Measurements from ENCODE around the gene MRPS16. TPM values are rescaled to one million over a fixed set of nuclear protein-coding genes. Genes with fewer than 3 reads are reported as not detected.

MRPS16 gene
- total RNA-seq (2014; rRNA removed; shearing (Covaris generic)): 57.2 and 57.8 TPM in 2 replicates
- polyA plus RNA-seq (2016; fragmentation: Nextera tagmentation; extraction: Ambion mirVana): 109 and 110 TPM in 2 replicates

DNA sequence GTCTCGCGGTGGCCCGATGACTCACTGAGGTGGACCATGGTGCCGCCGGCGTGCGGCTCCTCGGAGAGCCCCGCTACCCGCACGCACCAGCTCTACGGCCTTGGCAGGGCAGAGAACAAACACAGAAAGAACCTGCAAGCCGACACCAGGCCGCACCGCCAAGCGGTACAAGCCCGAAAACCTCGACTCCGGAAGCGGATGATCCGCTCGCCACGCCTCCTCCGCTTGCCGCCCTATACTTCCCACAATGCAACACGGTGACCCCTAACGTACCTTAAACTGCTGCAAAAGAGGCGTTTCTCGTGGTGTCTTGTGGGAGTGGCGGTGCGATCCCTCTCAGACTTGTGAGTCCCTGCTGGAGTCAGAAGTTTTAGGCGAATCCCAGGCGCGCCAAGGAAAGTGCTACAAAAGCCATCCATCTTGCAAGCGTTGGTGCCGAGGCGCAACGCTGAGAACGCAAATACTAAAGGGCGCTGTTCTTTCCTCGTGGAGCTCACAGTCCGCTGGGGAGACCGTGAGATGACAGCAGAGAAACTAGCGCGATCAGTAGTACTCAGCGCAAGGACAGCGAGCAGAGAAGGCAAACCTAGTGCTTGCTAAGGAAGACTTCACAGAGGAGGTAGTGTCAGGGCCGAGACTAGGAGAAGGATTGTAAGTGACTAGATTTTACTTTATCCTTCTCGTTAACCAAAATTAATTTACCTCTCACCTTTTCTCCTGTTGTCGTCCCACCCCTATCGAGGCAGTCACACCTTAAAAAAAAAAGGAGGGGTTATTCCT is at the start of gene MRPS16:
Gene MRPS16 (minus strand): TSS at position 200 of the 780 bp plus-strand sequence. CDS start 162 bp downstream, at position 38.
- DNase-seq: peak; percentile 99
- no peaks in the 10 kb centered on the region for H4K20me1 ChIP-seq (ENCODE audit: insufficient read depth)
- H3K9me2 ChIP-seq (ENCODE audit: insufficient read depth): no peaks in the 10 kb centered on the region
- peaks cover 10% of the 10 kb centered on the region; the same call in 1 of the 2 replicates for H3F3A ChIP-seq (ENCODE audit: insufficient read depth)
- no peaks in the 10 kb centered on the region for H3K9me3 ChIP-seq (ENCODE audit: low read depth)
- H3K4me3 ChIP-seq: peak within 1 kb of the TSS; percentile 96
- H3K27me3 ChIP-seq (replicated peaks; ENCODE audit: insufficient read depth): no peaks in the 10 kb centered on the region
- peak within 1 kb of the TSS; percentile 99 for H3K4me2 ChIP-seq (ENCODE audit: unreplicated experiment)
- peak within 1 kb of the TSS; percentile 88 for H2AFZ ChIP-seq
- H3K9ac ChIP-seq: peak within 1 kb of the TSS; percentile 98
- 1% methylated on average over 51 of the region's 51 CpGs for WGBS, 2 experiments (ENCODE audit: low coverage in 1 of 2, low lambda C conversion rate in 2 of 2, missing lambda C conversion rate in 2 of 2)
- in situ Hi-C loops (cut with MboI): no loop called here
- H3K27ac ChIP-seq: peak within 1 kb of the TSS; percentile 89
- peaks cover 16% of the 10 kb centered on the region; the same call in 1 of the 2 replicates for H3K4me1 ChIP-seq (ENCODE audit: insufficient read depth)
- no peaks in the 10 kb centered on the region; the same call in 1 of the 2 replicates for H3K36me3 ChIP-seq (ENCODE audit: low read depth)
- TF ChIP-seq EZH2phosphoT487 (IDR thresholded peaks at IDR 0.05; ENCODE audit: insufficient read depth, low read depth) (no peak), EZH2 (IDR thresholded peaks at IDR 0.05; ENCODE audit: insufficient read depth, poor library complexity, severe bottlenecking) (no peak)
- peaks cover 65% of the 10 kb centered on the region for H3K79me2 ChIP-seq (ENCODE audit: insufficient read depth)

GRCh38 chr10:73296946-73297345 is 44.5 kb upstream of the MRPS16 start:
- WGBS, 2 experiments (ENCODE audit: low coverage in 1 of 2, low lambda C conversion rate in 2 of 2, missing lambda C conversion rate in 2 of 2): 44 to 47% methylated on average over 3 of the region's 3 CpGs
- in situ Hi-C loops (cut with MboI): no loop called here
- TF ChIP-seq EZH2 (IDR thresholded peaks at IDR 0.05; ENCODE audit: insufficient read depth, poor library complexity, severe bottlenecking) (no peak), EZH2phosphoT487 (IDR thresholded peaks at IDR 0.05; ENCODE audit: insufficient read depth, low read depth) (no peak)

DNA sequence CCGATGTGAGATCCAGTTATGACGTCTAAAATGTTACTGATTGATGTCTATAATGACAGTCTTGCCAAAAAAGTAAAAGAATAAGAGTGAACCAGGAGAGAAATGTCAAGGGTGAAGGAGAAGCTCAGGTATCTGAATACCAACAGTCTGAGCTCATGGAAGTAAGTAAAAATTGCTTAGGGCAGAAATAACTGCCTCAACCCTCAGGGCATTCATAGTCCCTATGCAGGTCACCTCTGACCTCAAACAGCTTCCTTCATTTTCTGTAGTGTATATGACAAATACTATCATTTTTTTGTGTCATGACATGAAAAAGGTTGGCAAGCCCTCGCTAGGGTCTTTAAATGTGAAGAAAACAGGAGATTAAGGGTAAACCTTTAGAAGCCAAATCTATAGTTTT is 41.0 kb upstream of the MRPS16 start:
- 54% methylated on average over 3 of the region's 3 CpGs for WGBS, 2 experiments (ENCODE audit: low coverage in 1 of 2, low lambda C conversion rate in 2 of 2, missing lambda C conversion rate in 2 of 2)
- no peak for DNase-seq
- no peaks in the 10 kb centered on the region for H4K20me1 ChIP-seq (ENCODE audit: insufficient read depth)
- H3K79me2 ChIP-seq (ENCODE audit: insufficient read depth): no peaks in the 10 kb centered on the region
- TF ChIP-seq EZH2phosphoT487 (IDR thresholded peaks at IDR 0.05; ENCODE audit: insufficient read depth, low read depth): no peak
- no peak for TF ChIP-seq EZH2 (IDR thresholded peaks at IDR 0.05; ENCODE audit: insufficient read depth, poor library complexity, severe bottlenecking)
- no peaks in the 10 kb centered on the region for H3K9me2 ChIP-seq (ENCODE audit: insufficient read depth)
- no peak overlapping the region for H3K4me2 ChIP-seq (ENCODE audit: unreplicated experiment)
- no peak overlapping the region for H3K27ac ChIP-seq
- H3K27me3 ChIP-seq (replicated peaks; ENCODE audit: insufficient read depth): peaks cover 3% of the 10 kb centered on the region; the same call in 1 of the 2 replicates
- H3K9ac ChIP-seq: no peak overlapping the region
- H3K4me3 ChIP-seq: no peak overlapping the region
- H3K9me3 ChIP-seq (ENCODE audit: low read depth): no peaks in the 10 kb centered on the region
- no peaks in the 10 kb centered on the region for H3K36me3 ChIP-seq (ENCODE audit: low read depth)
- no peaks in the 10 kb centered on the region for H3F3A ChIP-seq (ENCODE audit: insufficient read depth)
- H2AFZ ChIP-seq: no peak overlapping the region
- no peaks in the 10 kb centered on the region for H3K4me1 ChIP-seq (ENCODE audit: insufficient read depth)
- in situ Hi-C loops (cut with MboI): no loop called here

More at GRCh38 chr10:73296946-73297345, 44.5 kb upstream of the MRPS16 start:
- H2AFZ ChIP-seq: no peak overlapping the region
- no peak overlapping the region for H3K27ac ChIP-seq
- H3K4me1 ChIP-seq (ENCODE audit: insufficient read depth): no peaks in the 10 kb centered on the region
- H4K20me1 ChIP-seq (ENCODE audit: insufficient read depth): no peaks in the 10 kb centered on the region
- no peaks in the 10 kb centered on the region for H3K79me2 ChIP-seq (ENCODE audit: insufficient read depth)
- H3K9me2 ChIP-seq (ENCODE audit: insufficient read depth): no peaks in the 10 kb centered on the region
- H3K9ac ChIP-seq: no peak overlapping the region
- H3K27me3 ChIP-seq (replicated peaks; ENCODE audit: insufficient read depth): peaks cover 3% of the 10 kb centered on the region; the same call in 1 of the 2 replicates
- no peak overlapping the region for H3K4me2 ChIP-seq (ENCODE audit: unreplicated experiment)
- H3F3A ChIP-seq (ENCODE audit: insufficient read depth): no peaks in the 10 kb centered on the region
- H3K36me3 ChIP-seq (ENCODE audit: low read depth): no peaks in the 10 kb centered on the region
- no peak overlapping the region for H3K4me3 ChIP-seq
- H3K9me3 ChIP-seq (ENCODE audit: low read depth): no peaks in the 10 kb centered on the region
- DNase-seq: no peak

GRCh38 chr10:73289958-73290357 is 37.5 kb upstream of the MRPS16 start:
- H3K9me3 ChIP-seq (ENCODE audit: low read depth): no peaks in the 10 kb centered on the region
- H3K27me3 ChIP-seq (replicated peaks; ENCODE audit: insufficient read depth): no peaks in the 10 kb centered on the region
- H3K79me2 ChIP-seq (ENCODE audit: insufficient read depth): no peaks in the 10 kb centered on the region
- no peaks in the 10 kb centered on the region for H3K4me1 ChIP-seq (ENCODE audit: insufficient read depth)
- no peak for DNase-seq
- WGBS, 2 experiments (ENCODE audit: low coverage in 1 of 2, low lambda C conversion rate in 2 of 2, missing lambda C conversion rate in 2 of 2): 88 to 93% methylated on average over 1 of the region's 1 CpG
- H2AFZ ChIP-seq: no peak overlapping the region
- H3K4me3 ChIP-seq: no peak overlapping the region
- H3K4me2 ChIP-seq (ENCODE audit: unreplicated experiment): no peak overlapping the region
- no peaks in the 10 kb centered on the region for H3K9me2 ChIP-seq (ENCODE audit: insufficient read depth)
- no peaks in the 10 kb centered on the region for H4K20me1 ChIP-seq (ENCODE audit: insufficient read depth)
- no peak for TF ChIP-seq EZH2 (IDR thresholded peaks at IDR 0.05; ENCODE audit: insufficient read depth, poor library complexity, severe bottlenecking)
- TF ChIP-seq EZH2phosphoT487 (IDR thresholded peaks at IDR 0.05; ENCODE audit: insufficient read depth, low read depth): no peak
- no peak overlapping the region for H3K9ac ChIP-seq
- H3K36me3 ChIP-seq (ENCODE audit: low read depth): no peaks in the 10 kb centered on the region
- no peaks in the 10 kb centered on the region for H3F3A ChIP-seq (ENCODE audit: insufficient read depth)
- in situ Hi-C loops (cut with MboI): no loop called here
- H3K27ac ChIP-seq: no peak overlapping the region

Measured in GM23248 (cell line).